HepG2 (cell line): ENCODE data around the gene AGBL3. TPM values are rescaled to one million over a fixed set of nuclear protein-coding genes. Genes with fewer than 3 reads are reported as not detected.

Source experiments
- ARHGAP35 ChIP-seq: sonication (generic); formaldehyde crosslinking; IDR thresholded peaks from 2 replicates; pipeline ENCODE4 v1.9.0; 2022; ENCODE audit warnings: mild to moderate bottlenecking, inconsistent platforms, moderate library complexity, missing genetic modification reagents, borderline replicate concordance
- GPN1 ChIP-seq: sonication (generic); formaldehyde crosslinking; IDR thresholded peaks from 2 replicates; pipeline ENCODE4 v1.5.1; 2020; ENCODE audit warnings: missing genetic modification reagents, borderline replicate concordance
- HMG20B ChIP-seq: conservative IDR thresholded peaks from 2 replicates; pipeline ENCODE4 v1.6.1; 2016; ENCODE audit warnings: missing genetic modification reagents, missing compliant biosample characterization
- KLF16 ChIP-seq, 2 experiments: sonication (generic) in 1 of 2; formaldehyde crosslinking in 1 of 2; IDR thresholded peaks; 2 replicates each; pipeline versions ENCODE4 v1.6.1 to v1.8.0; 2016 to 2023; ENCODE audit warnings: missing genetic modification reagents in 2 of 2, missing compliant biosample characterization in 1 of 2
- SMAD3 ChIP-seq: sonication (generic); formaldehyde crosslinking; IDR thresholded peaks from 2 replicates; pipeline ENCODE4 v1.4.0; 2020; ENCODE audit warnings: missing genetic modification reagents
- SNRNP70 ChIP-seq: fragments of 200-400 bp; formaldehyde crosslinking; IDR thresholded peaks from 2 replicates; pipeline ENCODE4 v1.6.1; 2017; ENCODE audit warnings: mild to moderate bottlenecking, low read depth, low read length, moderate library complexity
- TBP ChIP-seq: sonication (generic); formaldehyde crosslinking; IDR thresholded peaks from 2 replicates; pipeline ENCODE4 v1.5.0; 2020; ENCODE audit warnings: missing genetic modification reagents
- THYN1 ChIP-seq: sonication (generic); formaldehyde crosslinking; IDR thresholded peaks from 2 replicates; pipeline ENCODE4 v1.8.1; 2023; ENCODE audit warnings: low read depth, mild to moderate bottlenecking, moderate library complexity, missing genetic modification reagents, borderline replicate concordance
- XBP1 ChIP-seq: sonication (generic); formaldehyde crosslinking; IDR thresholded peaks from 2 replicates; pipeline ENCODE4 v1.5.0; 2020; ENCODE audit warnings: missing genetic modification reagents
- ZC3H13 ChIP-seq: sonication (generic); formaldehyde crosslinking; IDR thresholded peaks from 2 replicates; pipeline ENCODE4 v1.8.1; 2023; ENCODE audit warnings: mild to moderate bottlenecking, missing genetic modification reagents, moderate library complexity
- ZMYM3 ChIP-seq: sonication (generic); formaldehyde crosslinking; IDR thresholded peaks from 2 replicates; pipeline ENCODE4 v1.5.1; 2020; ENCODE audit warnings: mild to moderate bottlenecking, missing genetic modification reagents
- ZNF430 ChIP-seq: sonication (generic); formaldehyde crosslinking; IDR thresholded peaks from 2 replicates; pipeline ENCODE4 v1.9.0; 2021; ENCODE audit warnings: mild to moderate bottlenecking, missing genetic modification reagents
- ZNF614 ChIP-seq: IDR thresholded peaks from 2 replicates; pipeline ENCODE4 v1.6.1; 2018; ENCODE audit warnings: missing biosample characterization, missing genetic modification reagents, inconsistent platforms, borderline replicate concordance
- ZNF629 ChIP-seq: sonication (generic); formaldehyde crosslinking; conservative IDR thresholded peaks from 2 replicates; pipeline ENCODE4 v1.5.0; 2020; ENCODE audit warnings: missing genetic modification reagents
- ZNF644 ChIP-seq: IDR thresholded peaks from 2 replicates; pipeline ENCODE4 v1.6.1; 2016; ENCODE audit warnings: low read depth
- polyA plus RNA-seq, 8 experiments: library from polyadenylated mRNA; depleted of rRNA in 3 of 8; stranded (reverse) in 7 of 8; unstranded in 1 of 8; fragments of >200 nt; fragmentation: Illumina TruSeq in 4 of 8; extraction: Trizol in 4 of 8; gene quantifications; 2 replicates each; pipeline versions ENCODE4 v1.2.1 to v1.2.3, GENCODE V29; 2011 to 2016; ENCODE audit warnings: low read depth in 4 of 8, missing spikeins in 1 of 8, mixed read lengths in 1 of 8; ENCODE audit not compliant: insufficient read depth in 1 of 8
- total RNA-seq, 5 experiments: library from RNA; depleted of rRNA; stranded (reverse); fragments of >200 nt; fragmentation: Illumina TruSeq; extraction: Trizol; gene quantifications; 2 replicates each; pipeline ENCODE4 v1.2.3, GENCODE V29; 2016; ENCODE audit warnings: low read depth in 1 of 5
- TF ChIP-seq, protein P1 (sequence below): IDR thresholded peaks from 2 replicates; pipeline ENCODE4 v1.6.1; 2016
- TF ChIP-seq, protein P2 (sequence below): sonication (generic); formaldehyde crosslinking; IDR thresholded peaks from 2 replicates; pipeline ENCODE4 v1.4.0; 2020; ENCODE audit warnings: mild to moderate bottlenecking, missing genetic modification reagents, borderline replicate concordance
- TF ChIP-seq, protein P3 (sequence below): sonication (generic); formaldehyde crosslinking; IDR thresholded peaks from 2 replicates; pipeline ENCODE4 v1.4.0; 2020; ENCODE audit warnings: mild to moderate bottlenecking, missing genetic modification reagents

AGBL3 gene
- total and polyA plus RNA-seq, 2 of the 13 experiments (the other 11 are each of a cell fraction or from before 2014, with no cell fraction given) = 2.2 to 7.2 TPM

DNA sequence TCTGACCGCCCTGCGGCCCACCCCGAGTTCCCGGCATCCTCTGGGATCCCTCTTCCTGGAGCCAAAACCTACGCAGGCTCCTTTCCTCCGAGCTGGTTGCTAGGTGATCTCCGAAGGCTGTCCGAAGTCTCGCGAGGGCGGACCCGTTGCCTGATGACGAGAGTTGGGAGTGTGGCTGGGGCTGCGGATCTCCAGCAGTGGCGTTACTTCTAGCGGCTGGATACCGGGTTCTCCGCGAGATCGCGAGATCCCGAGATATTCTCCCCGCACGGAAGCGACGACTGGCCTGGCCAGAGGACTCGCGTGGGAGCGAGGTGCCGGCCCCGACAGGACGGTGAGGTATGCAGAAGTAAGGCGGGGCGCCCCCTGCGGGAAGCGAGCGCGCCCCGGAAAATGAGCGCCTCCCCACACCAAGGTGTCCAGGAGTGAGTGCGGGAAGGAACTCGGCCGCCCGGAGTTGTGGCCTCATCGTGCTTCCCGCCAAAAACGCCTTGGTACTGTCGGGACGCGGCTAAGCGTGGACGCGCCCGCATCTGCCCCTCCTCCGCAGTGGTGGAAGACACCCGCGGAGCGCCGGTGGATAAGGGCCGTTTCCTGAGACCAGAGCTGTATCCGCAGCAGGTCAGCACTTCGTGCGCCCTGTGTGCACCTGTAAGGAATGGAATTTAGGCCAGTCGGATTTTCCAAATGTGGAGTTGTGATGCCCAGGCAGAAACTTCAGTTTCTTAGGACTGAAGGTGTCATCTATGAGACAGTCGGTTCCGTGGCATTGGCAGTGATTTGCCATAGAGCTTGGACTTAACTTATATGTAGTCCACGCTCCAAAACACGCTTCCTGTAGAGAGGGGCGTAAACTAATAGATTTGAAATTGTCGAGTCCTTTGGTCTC is at the start of gene AGBL3 (continued):
- no peak; the same call in 1 of the 2 replicates for TF ChIP-seq ARHGAP35 (CRISPR knock-in tag)
- TF ChIP-seq, protein P1, sequence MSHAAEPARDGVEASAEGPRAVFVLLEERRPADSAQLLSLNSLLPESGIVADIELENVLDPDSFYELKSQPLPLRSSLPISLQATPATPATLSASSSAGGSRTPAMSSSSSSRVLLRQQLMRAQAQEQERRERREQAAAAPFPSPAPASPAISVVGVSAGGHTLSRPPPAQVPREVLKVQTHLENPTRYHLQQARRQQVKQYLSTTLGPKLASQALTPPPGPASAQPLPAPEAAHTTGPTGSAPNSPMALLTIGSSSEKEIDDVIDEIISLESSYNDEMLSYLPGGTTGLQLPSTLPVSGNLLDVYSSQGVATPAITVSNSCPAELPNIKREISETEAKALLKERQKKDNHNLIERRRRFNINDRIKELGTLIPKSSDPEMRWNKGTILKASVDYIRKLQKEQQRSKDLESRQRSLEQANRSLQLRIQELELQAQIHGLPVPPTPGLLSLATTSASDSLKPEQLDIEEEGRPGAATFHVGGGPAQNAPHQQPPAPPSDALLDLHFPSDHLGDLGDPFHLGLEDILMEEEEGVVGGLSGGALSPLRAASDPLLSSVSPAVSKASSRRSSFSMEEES (CRISPR knock-in tag) = no peak; the same call in 1 of the 2 replicates
- TF ChIP-seq ZMYM3 (CRISPR knock-in tag) = no peak
- 0 out of 2 replicates have a peak, but pooled peaks have one; percentile 29 for TF ChIP-seq HMG20B (CRISPR knock-in tag)
- no peak for TF ChIP-seq THYN1 (CRISPR knock-in tag)
- peak; percentile 64 for TF ChIP-seq SMAD3 (CRISPR knock-in tag)
- TF ChIP-seq GPN1 (CRISPR knock-in tag) = no peak
- TF ChIP-seq ZNF644 = peak; percentile 31; the same call in 1 of the 2 replicates
- TF ChIP-seq TBP = no peak
- TF ChIP-seq ZNF430 (CRISPR knock-in tag) = no peak; the same call in 1 of the 2 replicates
- no peak for TF ChIP-seq SNRNP70
- peak in 1 of 2 experiments; percentile 35; a peak in 1 of 4 replicates for TF ChIP-seq KLF16 (CRISPR knock-in tag; IDR thresholded peaks at IDR 0.05)
- TF ChIP-seq ZC3H13 (CRISPR knock-in tag) = no peak
- no peak for TF ChIP-seq XBP1 (CRISPR knock-in tag)
- TF ChIP-seq ZNF629 (CRISPR knock-in tag) = 0 out of 2 replicates have a peak, but pooled peaks have one; percentile 15
- TF ChIP-seq, protein P2, sequence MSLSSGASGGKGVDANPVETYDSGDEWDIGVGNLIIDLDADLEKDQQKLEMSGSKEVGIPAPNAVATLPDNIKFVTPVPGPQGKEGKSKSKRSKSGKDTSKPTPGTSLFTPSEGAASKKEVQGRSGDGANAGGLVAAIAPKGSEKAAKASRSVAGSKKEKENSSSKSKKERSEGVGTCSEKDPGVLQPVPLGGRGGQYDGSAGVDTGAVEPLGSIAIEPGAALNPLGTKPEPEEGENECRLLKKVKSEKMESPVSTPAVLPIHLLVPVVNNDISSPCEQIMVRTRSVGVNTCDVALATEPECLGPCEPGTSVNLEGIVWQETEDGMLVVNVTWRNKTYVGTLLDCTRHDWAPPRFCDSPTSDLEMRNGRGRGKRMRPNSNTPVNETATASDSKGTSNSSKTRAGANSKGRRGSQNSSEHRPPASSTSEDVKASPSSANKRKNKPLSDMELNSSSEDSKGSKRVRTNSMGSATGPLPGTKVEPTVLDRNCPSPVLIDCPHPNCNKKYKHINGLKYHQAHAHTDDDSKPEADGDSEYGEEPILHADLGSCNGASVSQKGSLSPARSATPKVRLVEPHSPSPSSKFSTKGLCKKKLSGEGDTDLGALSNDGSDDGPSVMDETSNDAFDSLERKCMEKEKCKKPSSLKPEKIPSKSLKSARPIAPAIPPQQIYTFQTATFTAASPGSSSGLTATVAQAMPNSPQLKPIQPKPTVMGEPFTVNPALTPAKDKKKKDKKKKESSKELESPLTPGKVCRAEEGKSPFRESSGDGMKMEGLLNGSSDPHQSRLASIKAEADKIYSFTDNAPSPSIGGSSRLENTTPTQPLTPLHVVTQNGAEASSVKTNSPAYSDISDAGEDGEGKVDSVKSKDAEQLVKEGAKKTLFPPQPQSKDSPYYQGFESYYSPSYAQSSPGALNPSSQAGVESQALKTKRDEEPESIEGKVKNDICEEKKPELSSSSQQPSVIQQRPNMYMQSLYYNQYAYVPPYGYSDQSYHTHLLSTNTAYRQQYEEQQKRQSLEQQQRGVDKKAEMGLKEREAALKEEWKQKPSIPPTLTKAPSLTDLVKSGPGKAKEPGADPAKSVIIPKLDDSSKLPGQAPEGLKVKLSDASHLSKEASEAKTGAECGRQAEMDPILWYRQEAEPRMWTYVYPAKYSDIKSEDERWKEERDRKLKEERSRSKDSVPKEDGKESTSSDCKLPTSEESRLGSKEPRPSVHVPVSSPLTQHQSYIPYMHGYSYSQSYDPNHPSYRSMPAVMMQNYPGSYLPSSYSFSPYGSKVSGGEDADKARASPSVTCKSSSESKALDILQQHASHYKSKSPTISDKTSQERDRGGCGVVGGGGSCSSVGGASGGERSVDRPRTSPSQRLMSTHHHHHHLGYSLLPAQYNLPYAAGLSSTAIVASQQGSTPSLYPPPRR = peak; percentile 79
- peak; percentile 65 for TF ChIP-seq ZNF614 (CRISPR knock-in tag)
- TF ChIP-seq, protein P3, sequence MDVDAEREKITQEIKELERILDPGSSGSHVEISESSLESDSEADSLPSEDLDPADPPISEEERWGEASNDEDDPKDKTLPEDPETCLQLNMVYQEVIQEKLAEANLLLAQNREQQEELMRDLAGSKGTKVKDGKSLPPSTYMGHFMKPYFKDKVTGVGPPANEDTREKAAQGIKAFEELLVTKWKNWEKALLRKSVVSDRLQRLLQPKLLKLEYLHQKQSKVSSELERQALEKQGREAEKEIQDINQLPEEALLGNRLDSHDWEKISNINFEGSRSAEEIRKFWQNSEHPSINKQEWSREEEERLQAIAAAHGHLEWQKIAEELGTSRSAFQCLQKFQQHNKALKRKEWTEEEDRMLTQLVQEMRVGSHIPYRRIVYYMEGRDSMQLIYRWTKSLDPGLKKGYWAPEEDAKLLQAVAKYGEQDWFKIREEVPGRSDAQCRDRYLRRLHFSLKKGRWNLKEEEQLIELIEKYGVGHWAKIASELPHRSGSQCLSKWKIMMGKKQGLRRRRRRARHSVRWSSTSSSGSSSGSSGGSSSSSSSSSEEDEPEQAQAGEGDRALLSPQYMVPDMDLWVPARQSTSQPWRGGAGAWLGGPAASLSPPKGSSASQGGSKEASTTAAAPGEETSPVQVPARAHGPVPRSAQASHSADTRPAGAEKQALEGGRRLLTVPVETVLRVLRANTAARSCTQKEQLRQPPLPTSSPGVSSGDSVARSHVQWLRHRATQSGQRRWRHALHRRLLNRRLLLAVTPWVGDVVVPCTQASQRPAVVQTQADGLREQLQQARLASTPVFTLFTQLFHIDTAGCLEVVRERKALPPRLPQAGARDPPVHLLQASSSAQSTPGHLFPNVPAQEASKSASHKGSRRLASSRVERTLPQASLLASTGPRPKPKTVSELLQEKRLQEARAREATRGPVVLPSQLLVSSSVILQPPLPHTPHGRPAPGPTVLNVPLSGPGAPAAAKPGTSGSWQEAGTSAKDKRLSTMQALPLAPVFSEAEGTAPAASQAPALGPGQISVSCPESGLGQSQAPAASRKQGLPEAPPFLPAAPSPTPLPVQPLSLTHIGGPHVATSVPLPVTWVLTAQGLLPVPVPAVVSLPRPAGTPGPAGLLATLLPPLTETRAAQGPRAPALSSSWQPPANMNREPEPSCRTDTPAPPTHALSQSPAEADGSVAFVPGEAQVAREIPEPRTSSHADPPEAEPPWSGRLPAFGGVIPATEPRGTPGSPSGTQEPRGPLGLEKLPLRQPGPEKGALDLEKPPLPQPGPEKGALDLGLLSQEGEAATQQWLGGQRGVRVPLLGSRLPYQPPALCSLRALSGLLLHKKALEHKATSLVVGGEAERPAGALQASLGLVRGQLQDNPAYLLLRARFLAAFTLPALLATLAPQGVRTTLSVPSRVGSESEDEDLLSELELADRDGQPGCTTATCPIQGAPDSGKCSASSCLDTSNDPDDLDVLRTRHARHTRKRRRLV = no peak
